Subcutaneous abdominal adipose tissue (tissue), 5 donors: ENCODE data around the gene NOXO1.

Experiments used
- H3K27ac ChIP-seq: one replicate; pipeline ENCODE4 v1.7.0; 2013; ENCODE audit warnings: low read depth, mild to moderate bottlenecking, inconsistent platforms, low read length, moderate library complexity
- H3K27me3 ChIP-seq, 5 donors: one replicate each; pipeline ENCODE4 v1.7.0; 2013; ENCODE audit warnings: low read length in 5 of 5, inconsistent platforms in 1 of 5; ENCODE audit not compliant: control insufficient read depth in 5 of 5, insufficient read depth in 4 of 5
- H3K36me3 ChIP-seq, 5 donors: one replicate each; pipeline ENCODE4 v1.7.0; 2013; ENCODE audit warnings: low read length in 5 of 5; ENCODE audit not compliant: control insufficient read depth in 5 of 5, insufficient read depth in 5 of 5
- H3K4me1 ChIP-seq, 5 donors: one replicate each; pipeline ENCODE4 v1.7.0; 2013; ENCODE audit warnings: low read length in 5 of 5, mild to moderate bottlenecking in 3 of 5, moderate library complexity in 1 of 5; ENCODE audit not compliant: control insufficient read depth in 5 of 5, insufficient read depth in 5 of 5
- H3K4me3 ChIP-seq, 5 donors: one replicate each; pipeline ENCODE4 v1.7.0; 2013; ENCODE audit warnings: low read length in 5 of 5, low read depth in 1 of 5
- H3K9ac ChIP-seq, 5 donors: one replicate each; pipeline ENCODE4 v1.7.0; 2013; ENCODE audit warnings: low read length in 5 of 5, mild to moderate bottlenecking in 4 of 5, moderate library complexity in 3 of 5
- H3K9me3 ChIP-seq, 5 donors: one replicate each; pipeline ENCODE4 v1.7.0; 2013; ENCODE audit warnings: low read length in 5 of 5; ENCODE audit not compliant: control insufficient read depth in 5 of 5
- donor health status: healthy.
- donor health status: healthy.
- donor health status: healthy.
- donor health status: healthy.
- donor health status: healthy.

NOXO1 gene

GRCh38 chr16:2025251-2025650, 44.0 kb upstream of the NOXO1 start:
- Histone ChIP-seq H3K9me3 (no peaks in the 10 kb centered on the region), H3K4me1 (peaks cover 4 to 72% (median 56%) of the 10 kb centered on the region in 5 donors), H3K9ac (no peak overlapping the region), H3K27me3 (peaks cover 9 to 16% (median 12%) of the 10 kb centered on the region in 5 donors), H3K4me3 (no peak overlapping the region), H3K27ac (no peak overlapping the region), H3K36me3 (peaks cover 0 to 7% (median 7%) of the 10 kb centered on the region in 5 donors)

DNA sequence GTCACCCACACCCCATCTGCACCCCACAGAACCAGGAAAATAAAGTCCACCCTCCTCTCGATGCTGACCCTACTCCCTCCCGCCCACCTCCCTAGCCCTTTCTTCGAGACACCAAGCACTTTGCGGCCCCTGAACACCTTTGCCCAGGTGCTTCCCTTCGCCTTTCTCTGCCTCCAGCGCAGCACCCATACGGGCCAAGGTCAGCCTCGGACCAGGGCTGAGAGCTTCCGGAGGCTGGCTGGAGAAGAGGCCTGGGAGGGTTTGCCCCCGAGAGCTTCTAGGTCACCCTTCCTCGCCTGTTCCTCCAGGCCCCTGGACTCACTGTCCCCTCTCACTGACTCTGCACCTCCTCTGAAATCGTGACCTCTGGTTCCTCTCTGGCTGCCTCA, 42.8 kb upstream of the NOXO1 start:
- peak overlapping the region; percentile 50 for H3K27ac ChIP-seq
- peak overlapping the region in 2 of 5 donors; percentile 58 to 65 for H3K4me3 ChIP-seq
- peak overlapping the region in 1 of 5 donors; percentile 66 for H3K9ac ChIP-seq
- H3K9me3 ChIP-seq, result no peaks in the 10 kb centered on the region
- peaks cover 19 to 28% (median 23%) of the 10 kb centered on the region in 5 donors for H3K27me3 ChIP-seq
- no peaks in the 10 kb centered on the region for H3K36me3 ChIP-seq
- H3K4me1 ChIP-seq, result peaks cover 4 to 70% (median 59%) of the 10 kb centered on the region in 5 donors

DNA sequence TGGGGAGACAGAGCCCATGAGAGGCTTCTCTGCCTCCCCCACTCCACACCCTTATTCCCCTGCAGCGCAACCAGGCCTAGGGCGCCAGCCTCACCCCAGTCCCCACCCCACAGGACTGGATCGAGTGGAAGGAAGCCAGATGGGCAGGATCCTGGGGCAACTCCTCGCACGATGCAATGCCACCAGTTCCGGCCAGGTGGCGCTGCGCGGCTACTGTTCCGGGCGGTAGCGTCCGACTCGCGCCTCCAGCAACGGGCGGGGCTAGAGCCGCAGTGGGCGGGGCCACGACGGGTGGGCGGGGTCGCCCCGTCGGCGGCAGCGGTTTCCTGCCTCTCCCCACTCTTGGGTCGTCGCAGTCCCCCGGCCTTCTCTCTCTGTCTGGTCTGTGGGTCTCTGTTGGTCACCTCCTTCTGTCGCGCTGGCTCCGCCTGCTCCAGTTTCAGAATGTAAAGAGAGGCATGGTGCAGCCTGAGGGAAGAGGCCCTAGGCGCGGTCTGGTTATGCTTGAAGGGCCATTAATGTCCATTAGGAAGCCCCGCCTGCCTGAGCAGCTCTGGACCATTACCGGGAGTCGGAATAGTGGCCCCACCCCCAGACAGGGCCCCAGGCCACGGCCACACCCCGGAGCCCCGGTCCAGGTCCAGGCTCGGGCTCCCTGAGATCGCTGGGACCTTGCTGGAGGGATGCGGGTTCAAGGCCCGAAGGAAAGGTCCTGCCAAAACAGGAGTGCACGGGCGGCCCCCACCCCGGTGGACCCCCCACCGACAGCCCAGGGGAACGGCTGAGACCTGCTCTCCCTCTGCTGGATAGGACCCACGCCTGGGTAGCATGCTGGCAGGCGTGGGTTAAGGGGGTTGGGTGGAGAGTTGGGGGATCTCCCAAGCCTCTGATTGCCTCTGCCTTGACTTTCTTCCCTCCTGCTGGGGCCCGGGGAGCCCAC, 42.1 kb upstream of the NOXO1 start:
- peak overlapping the region; percentile 50 for H3K27ac ChIP-seq
- peaks cover 3 to 64% (median 52%) of the 10 kb centered on the region in 5 donors for H3K4me1 ChIP-seq
- H3K9me3 ChIP-seq, result no peaks in the 10 kb centered on the region
- peak overlapping the region in 3 of 5 donors; percentile 30 to 66 (median 43) for H3K9ac ChIP-seq
- peaks cover 21 to 32% (median 25%) of the 10 kb centered on the region in 5 donors for H3K27me3 ChIP-seq
- peak overlapping the region; percentile 58 to 75 (median 63) for H3K4me3 ChIP-seq
- H3K36me3 ChIP-seq, result no peaks in the 10 kb centered on the region

DNA sequence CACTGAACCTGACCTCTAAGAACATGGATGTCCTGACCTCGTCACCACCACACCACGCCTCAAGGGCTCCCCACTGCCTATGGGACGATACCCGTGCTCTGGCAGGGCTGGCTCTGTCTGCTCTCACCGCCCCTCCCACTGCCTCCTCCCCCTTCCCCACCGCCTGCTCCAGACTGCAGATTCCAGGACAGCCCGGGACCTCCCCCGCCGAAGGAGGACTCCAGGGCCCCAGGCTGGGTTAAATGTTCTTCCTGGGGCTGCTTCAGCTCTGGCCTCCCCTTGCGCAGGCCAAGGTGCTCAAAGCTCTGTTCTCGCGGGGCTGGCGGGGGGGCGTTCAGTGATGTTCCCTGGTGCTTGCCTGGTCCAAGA, 41.4 kb upstream of the NOXO1 start:
- H3K9ac ChIP-seq, result peak overlapping the region in 2 of 5 donors; percentile 30 to 43
- H3K4me1 ChIP-seq, result peaks cover 0 to 57% (median 46%) of the 10 kb centered on the region in 5 donors
- H3K4me3 ChIP-seq, result peak overlapping the region in 4 of 5 donors; percentile 47 to 65 (median 60)
- peak overlapping the region; percentile 50 for H3K27ac ChIP-seq
- H3K9me3 ChIP-seq, result no peaks in the 10 kb centered on the region
- no peaks in the 10 kb centered on the region for H3K36me3 ChIP-seq
- H3K27me3 ChIP-seq, result peaks cover 21 to 32% (median 28%) of the 10 kb centered on the region in 5 donors

DNA sequence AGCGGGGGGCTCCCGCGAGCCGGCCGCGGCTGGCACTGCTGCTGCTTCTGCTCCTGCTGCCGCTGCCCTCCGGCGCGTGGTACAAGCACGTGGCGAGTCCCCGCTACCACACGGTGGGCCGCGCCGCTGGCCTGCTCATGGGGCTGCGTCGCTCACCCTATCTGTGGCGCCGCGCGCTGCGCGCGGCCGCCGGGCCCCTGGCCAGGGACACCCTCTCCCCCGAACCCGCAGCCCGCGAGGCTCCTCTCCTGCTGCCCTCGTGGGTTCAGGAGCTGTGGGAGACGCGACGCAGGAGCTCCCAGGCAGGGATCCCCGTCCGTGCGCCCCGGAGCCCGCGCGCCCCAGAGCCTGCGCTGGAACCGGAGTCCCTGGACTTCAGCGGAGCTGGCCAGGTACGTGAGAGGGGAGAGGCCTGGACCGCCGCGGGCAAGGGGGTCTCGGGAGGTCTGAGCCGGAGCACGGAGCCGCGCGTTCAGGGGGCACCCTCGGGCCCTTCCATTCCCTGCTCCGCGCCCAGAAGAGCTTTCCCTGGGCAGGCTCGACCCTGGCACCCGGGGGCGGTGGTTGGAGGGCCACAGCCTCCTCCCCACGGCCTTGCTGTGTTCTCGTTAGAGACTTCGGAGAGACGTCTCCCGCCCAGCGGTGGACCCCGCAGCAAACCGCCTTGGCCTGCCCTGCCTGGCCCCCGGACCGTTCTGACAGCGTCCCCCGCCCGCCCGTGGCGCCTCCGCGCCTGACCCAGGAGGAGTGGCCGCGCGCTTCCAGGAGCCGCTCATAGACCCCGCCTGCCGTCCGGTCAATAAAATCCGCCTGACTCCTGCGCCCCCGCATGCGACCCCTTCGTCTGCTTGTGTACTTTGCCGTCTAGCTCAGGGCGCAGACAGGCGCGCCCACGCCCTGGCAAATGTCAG, 38.9 kb upstream of the NOXO1 start:
- Histone ChIP-seq H3K9me3 (no peaks in the 10 kb centered on the region), H3K27ac (no peak overlapping the region), H3K27me3 (peaks cover 21 to 37% (median 33%) of the 10 kb centered on the region in 5 donors), H3K36me3 (no peaks in the 10 kb centered on the region), H3K4me1 (peaks cover 0 to 36% (median 29%) of the 10 kb centered on the region in 5 donors), H3K4me3 (peak overlapping the region in 1 of 5 donors; percentile 16), H3K9ac (no peak overlapping the region)

DNA sequence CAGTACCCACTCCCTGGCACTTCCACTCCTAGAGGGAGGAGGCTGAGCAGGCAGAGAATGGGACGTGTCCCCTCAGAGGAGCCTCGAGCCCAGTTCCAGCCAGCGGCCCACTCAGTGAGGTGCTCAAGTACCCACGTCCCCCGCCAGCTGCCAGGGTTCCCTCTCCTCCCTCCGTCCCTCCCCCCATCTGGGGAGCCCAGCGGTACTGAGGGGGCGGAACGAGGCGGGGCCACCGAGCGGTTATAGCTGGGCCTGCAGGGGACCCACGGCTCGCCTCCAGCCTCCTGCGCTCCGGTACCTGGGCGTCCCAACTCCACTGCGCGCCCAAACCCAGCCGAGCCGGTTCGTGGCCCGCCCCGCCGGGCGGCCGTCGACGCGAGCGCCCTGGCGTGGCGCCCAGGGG, 38.2 kb upstream of the NOXO1 start, which contains the start of gene NPW:
NPW (plus strand) TSS at position 268 of the 403 bp plus-strand sequence.
- Histone ChIP-seq H3K27me3 (peaks cover 21 to 37% (median 33%) of the 10 kb centered on the region in 5 donors), H3K4me1 (peaks cover 0 to 32% (median 25%) of the 10 kb centered on the region in 5 donors), H3K9me3 (no peaks in the 10 kb centered on the region), H3K9ac (no peak within 1 kb of the TSS), H3K4me3 (peak within 1 kb of the TSS in 1 of 5 donors; percentile 16), H3K27ac (no peak within 1 kb of the TSS), H3K36me3 (no peaks in the 10 kb centered on the region)

DNA sequence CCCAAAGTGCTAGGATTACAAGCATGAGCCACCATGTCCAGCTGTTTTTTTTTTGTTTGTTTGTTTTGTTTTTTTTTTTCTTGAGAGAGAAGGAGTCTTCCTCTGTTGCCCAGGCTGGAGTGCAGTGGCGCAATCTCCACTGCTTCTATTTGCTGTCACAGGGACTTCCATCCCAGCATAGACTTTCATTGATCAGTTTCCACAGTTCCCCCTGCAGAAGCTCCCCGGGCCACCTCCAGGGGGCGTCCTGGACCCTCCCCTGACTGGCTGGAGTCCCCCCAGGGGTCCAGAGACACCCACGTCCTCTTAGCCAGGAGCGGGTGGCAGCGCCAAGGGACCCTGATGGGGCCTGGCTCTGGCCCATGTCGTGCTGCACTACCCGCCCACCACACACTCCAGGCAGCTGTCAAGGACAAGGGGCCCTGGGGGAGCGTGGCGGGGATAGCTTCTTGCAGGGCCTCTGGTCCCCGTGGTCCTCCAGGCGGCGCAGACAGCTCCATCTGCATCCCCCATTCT, 35.2 kb upstream of the NOXO1 start:
- H3K4me3 ChIP-seq, result no peak overlapping the region

GRCh38 chr16:2015947-2016208, 34.6 kb upstream of the NOXO1 start:
- Histone ChIP-seq H3K9ac (no peak overlapping the region), H3K4me3 (no peak overlapping the region), H3K27ac (no peak overlapping the region), H3K36me3 (no peaks in the 10 kb centered on the region), H3K27me3 (peaks cover 12 to 30% (median 28%) of the 10 kb centered on the region in 5 donors), H3K4me1 (peaks cover 0 to 12% (median 7%) of the 10 kb centered on the region in 5 donors), H3K9me3 (no peaks in the 10 kb centered on the region)

More for the DNA sequence above, 35.2 kb upstream of the NOXO1 start:
- H3K36me3 ChIP-seq, result no peaks in the 10 kb centered on the region
- no peak overlapping the region for H3K9ac ChIP-seq
- H3K27ac ChIP-seq, result no peak overlapping the region
- H3K9me3 ChIP-seq, result no peaks in the 10 kb centered on the region
- peaks cover 13 to 33% (median 30%) of the 10 kb centered on the region in 5 donors for H3K27me3 ChIP-seq
- peaks cover 0 to 12% (median 7%) of the 10 kb centered on the region in 5 donors for H3K4me1 ChIP-seq

DNA sequence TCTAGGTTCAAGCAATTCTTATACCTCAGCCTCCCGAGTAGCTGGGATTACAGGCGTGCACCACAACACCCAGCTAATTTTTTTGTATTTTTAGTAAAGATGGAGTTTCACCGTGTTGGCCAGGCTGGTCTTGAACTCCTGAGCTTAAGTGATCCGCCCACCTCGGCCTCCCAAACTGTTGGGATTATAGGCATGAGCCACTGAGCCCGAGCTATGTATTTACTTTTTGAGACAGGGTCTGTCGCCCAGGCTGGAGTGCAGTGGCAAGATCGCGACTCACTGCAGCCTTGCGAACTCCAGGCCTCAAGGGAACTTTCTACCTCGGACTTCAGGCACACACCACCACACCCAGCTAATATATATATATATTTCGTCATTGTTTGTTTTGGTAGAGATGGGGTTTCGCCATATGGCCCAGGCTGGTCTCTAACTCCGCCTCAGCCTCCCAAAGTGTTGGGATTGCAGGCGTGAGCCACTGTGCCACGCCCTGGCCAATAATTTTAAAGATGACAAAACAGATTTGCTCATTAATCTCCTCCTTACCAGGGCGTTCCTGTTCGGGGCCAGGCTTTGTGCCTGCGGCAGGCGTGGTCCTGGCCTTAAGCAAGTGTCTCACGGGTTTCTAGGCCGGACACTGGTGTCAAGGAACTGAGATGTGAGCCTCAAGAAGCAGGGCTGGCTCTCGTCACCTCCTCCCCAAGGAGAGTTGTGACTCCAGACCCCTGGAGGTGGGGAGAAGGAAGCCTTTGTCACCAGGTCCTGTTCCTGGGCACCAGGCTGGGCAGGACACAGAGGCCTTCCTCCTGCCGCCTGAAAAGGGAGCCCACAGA, 34.1 kb upstream of the NOXO1 start:
- Histone ChIP-seq H3K4me3 (no peak overlapping the region), H3K9ac (no peak overlapping the region), H3K27me3 (peaks cover 8 to 24% (median 22%) of the 10 kb centered on the region in 5 donors), H3K9me3 (no peaks in the 10 kb centered on the region), H3K27ac (no peak overlapping the region), H3K4me1 (peaks cover 3 to 14% (median 9%) of the 10 kb centered on the region in 5 donors), H3K36me3 (no peaks in the 10 kb centered on the region)
